Measurements from ENCODE around the gene CROCC.

GRCh38 chr1:17021896-17022295 is 100.2 kb downstream of the CROCC start:
- no peak for TF ChIP-seq CTCF (IDR thresholded peaks at IDR 0.05; ENCODE audit: low read depth, low read length, missing input control)
- TF ChIP-seq RAD21 (IDR thresholded peaks at IDR 0.05) = no peak
- TF ChIP-seq MAX (IDR thresholded peaks at IDR 0.05) = no peak
- no peak for TF ChIP-seq ZBTB33 (IDR thresholded peaks at IDR 0.05)
- no peak for TF ChIP-seq REST (IDR thresholded peaks at IDR 0.05)
- TF ChIP-seq YY1 (IDR thresholded peaks at IDR 0.05) = no peak
- no peak for TF ChIP-seq HNF4G (IDR thresholded peaks at IDR 0.05)
- TF ChIP-seq SP1 (IDR thresholded peaks at IDR 0.05) = no peak
